ENCODE results near the gene ADORA2A.

Gene ADORA2A

DNA sequence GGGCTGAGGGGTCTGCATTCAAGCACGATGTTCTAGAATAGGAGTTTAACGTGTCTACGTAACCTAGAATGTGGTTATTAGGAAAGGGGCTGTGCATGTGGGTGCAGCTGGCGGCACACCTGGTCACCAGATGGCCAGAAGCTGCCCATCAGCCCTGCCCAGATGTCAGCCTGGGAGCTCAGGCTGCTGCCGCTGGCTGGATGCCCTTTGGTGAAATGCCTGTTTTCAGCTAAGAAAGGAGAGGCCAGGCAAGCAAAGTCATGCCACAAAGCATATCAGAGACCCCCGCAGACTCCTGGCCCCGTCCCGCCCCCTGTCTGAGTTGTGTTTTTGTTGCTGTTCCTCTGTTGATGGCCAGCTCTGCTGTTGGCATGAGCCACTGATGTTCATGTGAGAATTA, 11.3 kb upstream of the ADORA2A start:
- POLR2A ChIA-PET: no interaction called here
- TF ChIP-seq, protein P1, sequence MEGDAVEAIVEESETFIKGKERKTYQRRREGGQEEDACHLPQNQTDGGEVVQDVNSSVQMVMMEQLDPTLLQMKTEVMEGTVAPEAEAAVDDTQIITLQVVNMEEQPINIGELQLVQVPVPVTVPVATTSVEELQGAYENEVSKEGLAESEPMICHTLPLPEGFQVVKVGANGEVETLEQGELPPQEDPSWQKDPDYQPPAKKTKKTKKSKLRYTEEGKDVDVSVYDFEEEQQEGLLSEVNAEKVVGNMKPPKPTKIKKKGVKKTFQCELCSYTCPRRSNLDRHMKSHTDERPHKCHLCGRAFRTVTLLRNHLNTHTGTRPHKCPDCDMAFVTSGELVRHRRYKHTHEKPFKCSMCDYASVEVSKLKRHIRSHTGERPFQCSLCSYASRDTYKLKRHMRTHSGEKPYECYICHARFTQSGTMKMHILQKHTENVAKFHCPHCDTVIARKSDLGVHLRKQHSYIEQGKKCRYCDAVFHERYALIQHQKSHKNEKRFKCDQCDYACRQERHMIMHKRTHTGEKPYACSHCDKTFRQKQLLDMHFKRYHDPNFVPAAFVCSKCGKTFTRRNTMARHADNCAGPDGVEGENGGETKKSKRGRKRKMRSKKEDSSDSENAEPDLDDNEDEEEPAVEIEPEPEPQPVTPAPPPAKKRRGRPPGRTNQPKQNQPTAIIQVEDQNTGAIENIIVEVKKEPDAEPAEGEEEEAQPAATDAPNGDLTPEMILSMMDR (IDR thresholded peaks at IDR 0.05; ENCODE audit: control extremely low read depth, extremely low read depth, low read depth, missing control alignments): no peak
- CTCF ChIA-PET: interaction anchor here (0.8 to 3.0 kb wide), 8 partner anchors 10 to 110 kb away, joined by 3 to 11 read pairs (median 4); partner anchors contain the start of gene ADORA2A
- no peak for DNase-seq (ENCODE audit: extremely low spot score)

DNA sequence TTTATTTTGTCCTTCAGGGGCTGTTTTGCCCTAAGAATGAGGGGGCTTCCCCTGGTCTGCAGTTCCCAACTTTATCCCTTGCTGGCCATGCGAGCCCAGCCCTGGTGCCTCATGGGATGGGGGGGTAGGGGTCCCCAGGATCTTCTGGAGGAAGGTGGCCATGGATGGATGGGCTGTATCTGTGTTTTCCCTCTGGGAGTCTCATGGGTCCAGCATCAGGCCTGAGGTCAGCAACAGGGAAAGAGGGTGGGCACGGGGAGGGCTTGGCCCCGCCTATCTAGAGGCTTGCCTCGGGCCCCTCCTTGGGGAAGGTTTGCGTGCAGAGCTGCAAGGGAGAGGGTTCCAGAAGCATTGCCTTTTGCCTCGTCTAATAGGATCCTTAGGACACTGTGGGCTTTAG, 10.8 kb upstream of the ADORA2A start:
- TF ChIP-seq, protein P1 (IDR thresholded peaks at IDR 0.05; ENCODE audit: control extremely low read depth, extremely low read depth, low read depth, missing control alignments): no peak
- ChIA-PET CTCF (interaction anchor here (0.8 to 3.0 kb wide), 8 partner anchors 9 to 109 kb away, joined by 3 to 11 read pairs (median 4); no protein-coding TSS in a partner anchor), POLR2A (no interaction called here)
- no peak for DNase-seq (ENCODE audit: extremely low spot score)

DNA sequence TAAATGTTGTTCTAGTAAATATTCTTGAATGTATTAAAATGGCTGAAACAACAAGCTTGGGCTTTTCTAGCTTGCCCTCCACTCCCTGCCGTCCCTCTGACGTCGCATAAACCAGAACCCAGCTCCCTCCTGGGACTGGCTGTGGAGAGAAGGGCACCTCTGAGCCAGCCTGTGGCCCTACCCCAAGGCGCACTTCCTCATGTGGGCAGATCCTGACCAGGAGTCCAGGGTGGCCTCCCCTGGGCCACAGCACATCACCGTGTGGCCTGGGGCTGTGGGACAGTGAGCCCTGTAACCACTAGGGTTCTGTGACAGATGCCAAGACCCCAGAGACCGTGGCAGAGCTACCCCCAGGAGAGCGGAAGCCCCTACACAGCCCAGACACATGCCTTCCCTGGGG, 10.2 kb upstream of the ADORA2A start:
- POLR2A ChIA-PET: no interaction called here
- TF ChIP-seq, protein P1 (IDR thresholded peaks at IDR 0.05; ENCODE audit: control extremely low read depth, extremely low read depth, low read depth, missing control alignments): no peak
- no peak for DNase-seq (ENCODE audit: extremely low spot score)
- CTCF ChIA-PET: interaction anchor here (0.8 to 3.0 kb wide), 5 partner anchors 9 to 104 kb away, joined by 3 to 11 read pairs (median 3); no protein-coding TSS in a partner anchor

DNA sequence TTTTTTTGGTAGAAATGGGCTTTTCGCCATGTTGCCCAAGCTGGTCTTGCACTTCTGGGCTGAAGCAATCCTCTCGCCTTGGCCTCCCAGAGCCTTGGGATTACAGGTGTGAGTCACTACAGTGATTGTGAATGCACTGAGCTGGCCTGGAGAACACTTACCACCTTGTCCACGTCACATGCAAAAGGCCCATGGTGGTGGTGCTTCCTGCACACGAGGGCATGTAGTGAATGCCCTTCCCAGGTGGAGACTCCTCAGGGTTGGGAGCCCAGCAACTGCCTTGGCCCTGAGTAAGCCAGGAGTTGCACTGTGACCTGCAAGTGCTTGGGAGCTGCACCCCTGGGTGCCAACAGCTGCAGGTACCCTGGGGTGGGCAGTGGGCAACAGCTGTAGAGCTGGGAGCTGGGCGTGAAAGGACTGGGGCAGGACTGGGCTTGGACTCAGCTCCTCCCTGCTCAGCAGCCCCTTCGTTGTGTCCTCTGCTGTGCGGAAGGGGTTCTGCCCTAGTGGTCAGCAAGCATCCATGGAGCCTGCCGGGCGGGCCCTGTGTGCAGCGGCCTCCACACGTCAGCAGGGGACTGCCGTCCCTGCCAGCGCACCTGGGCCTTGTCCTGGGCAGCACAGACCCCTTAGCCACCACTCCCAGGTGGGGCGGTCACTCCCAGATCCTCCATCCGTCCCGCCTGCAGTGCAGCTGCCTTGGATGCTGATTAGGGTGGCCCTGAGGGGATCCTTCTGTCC, 9.3 kb upstream of the ADORA2A start:
- CTCF ChIA-PET: interaction anchor here (1.0 to 1.5 kb wide), 5 partner anchors 8 to 85 kb away, joined by 3 to 6 read pairs (median 4); partner anchors contain the start of gene ADORA2A

DNA sequence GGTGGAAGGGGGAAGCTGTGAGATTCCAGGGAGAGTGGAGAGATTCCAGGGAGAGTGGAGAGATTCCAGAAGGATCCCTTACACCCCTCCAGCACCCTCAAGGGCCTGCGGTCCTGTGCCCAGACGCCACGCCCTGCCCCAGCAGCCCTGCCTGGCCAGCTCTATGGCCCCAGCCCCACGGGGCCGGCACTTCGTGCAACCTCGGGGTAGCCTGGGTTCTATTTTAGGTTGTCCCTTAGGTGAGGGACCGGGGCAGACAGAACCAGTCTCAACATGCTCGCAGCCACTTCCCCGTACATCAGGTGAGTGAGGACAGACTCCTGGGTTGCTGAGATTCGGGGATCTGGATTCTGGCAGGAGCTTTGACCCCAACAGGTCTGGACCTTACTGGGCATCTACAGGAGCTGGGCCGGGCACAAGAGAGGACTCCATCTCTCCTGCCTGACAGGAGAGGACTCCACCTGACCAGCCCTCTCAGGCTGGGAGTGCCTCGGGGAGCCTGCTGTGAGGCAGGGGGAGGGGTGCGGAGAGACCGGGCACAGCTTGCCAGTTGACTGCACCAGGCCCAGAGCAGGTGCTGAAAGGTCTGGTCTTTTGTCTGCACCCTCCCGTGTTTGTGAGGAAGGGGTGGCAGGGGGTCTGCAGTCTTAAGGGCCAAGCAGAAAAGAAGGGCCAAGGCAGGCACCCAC, 8.5 kb upstream of the ADORA2A start:
- ChIA-PET POLR2A (interaction anchor here (1.0 kb wide), 1 partner anchor 9 kb away, joined by 3 read pairs; the partner anchor contains the start of gene ADORA2A), CTCF (interaction anchor here (1.0 to 1.4 kb wide), 4 partner anchors 9 to 84 kb away, joined by 3 to 6 read pairs (median 4); partner anchors contain the start of gene ADORA2A)
- no peak for DNase-seq (ENCODE audit: extremely low spot score)
- TF ChIP-seq, protein P1 (IDR thresholded peaks at IDR 0.05; ENCODE audit: control extremely low read depth, extremely low read depth, low read depth, missing control alignments): no peak

More for the DNA sequence above, 9.3 kb upstream of the ADORA2A start:
- no peak for DNase-seq (ENCODE audit: extremely low spot score)
- TF ChIP-seq, protein P1 (IDR thresholded peaks at IDR 0.05; ENCODE audit: control extremely low read depth, extremely low read depth, low read depth, missing control alignments): no peak
- POLR2A ChIA-PET: interaction anchor here (0.5 to 1.0 kb wide), 2 partner anchors 9 to 137 kb away, joined by 3 to 5 read pairs; partner anchors contain the start of gene ADORA2A

DNA sequence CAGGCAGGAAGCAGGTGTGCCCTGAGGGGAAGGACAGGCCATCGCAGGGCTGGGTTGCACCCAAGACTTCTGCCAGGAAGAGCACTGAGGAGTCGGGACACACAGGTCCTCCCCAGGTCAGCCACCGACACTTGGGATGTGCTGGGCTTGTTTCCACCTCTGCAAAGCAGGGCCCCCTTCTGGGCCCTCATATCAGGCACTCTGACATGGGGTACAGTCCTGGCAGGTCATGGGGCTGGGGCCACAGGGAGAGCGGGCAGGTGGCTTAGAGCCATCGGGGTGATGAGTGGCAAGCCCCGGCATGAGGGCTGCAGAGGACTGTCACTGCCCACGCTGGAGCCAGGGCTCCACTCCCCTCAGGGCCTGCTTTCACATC, 7.9 kb upstream of the ADORA2A start:
- POLR2A ChIA-PET: no interaction called here
- no peak for DNase-seq (ENCODE audit: extremely low spot score)
- TF ChIP-seq, protein P1 (IDR thresholded peaks at IDR 0.05; ENCODE audit: control extremely low read depth, extremely low read depth, low read depth, missing control alignments): no peak
- CTCF ChIA-PET: interaction anchor here (1.2 kb wide), 1 partner anchor 84 kb away, joined by 3 read pairs; no protein-coding TSS in a partner anchor
